Measurements from ENCODE around the gene FAT2.
"Not testable (repeated sequence)": the region's sequence is repeated elsewhere in the genome, so short reads cannot be mapped to it uniquely, and the experiment has no call there.

DNA sequence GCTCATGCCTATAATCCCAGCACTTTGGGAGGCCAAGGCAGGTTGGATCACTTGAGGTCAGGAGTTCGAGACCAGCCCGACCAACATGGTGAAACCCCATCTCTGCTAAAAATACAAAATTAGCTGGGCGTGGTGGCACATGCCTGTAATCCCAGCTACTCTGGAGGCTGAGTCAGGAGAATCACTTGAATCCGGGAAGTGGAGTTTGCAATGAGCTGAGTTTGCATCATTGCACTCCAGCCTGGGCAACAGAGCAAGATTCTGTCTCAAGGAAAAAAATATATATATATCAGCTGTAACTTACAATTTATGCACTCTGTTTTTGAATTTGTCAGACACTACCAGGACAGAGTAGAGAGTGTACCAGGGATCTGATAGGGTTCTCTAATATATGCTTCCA lies 5.8 kb downstream of the FAT2 start:
- not testable (repeated sequence) for TF ChIP-seq OSR1, ZFP3, GLIS3 (CRISPR knock-in tag; IDR thresholded peaks at IDR 0.05)
- TF ChIP-seq, protein P1, sequence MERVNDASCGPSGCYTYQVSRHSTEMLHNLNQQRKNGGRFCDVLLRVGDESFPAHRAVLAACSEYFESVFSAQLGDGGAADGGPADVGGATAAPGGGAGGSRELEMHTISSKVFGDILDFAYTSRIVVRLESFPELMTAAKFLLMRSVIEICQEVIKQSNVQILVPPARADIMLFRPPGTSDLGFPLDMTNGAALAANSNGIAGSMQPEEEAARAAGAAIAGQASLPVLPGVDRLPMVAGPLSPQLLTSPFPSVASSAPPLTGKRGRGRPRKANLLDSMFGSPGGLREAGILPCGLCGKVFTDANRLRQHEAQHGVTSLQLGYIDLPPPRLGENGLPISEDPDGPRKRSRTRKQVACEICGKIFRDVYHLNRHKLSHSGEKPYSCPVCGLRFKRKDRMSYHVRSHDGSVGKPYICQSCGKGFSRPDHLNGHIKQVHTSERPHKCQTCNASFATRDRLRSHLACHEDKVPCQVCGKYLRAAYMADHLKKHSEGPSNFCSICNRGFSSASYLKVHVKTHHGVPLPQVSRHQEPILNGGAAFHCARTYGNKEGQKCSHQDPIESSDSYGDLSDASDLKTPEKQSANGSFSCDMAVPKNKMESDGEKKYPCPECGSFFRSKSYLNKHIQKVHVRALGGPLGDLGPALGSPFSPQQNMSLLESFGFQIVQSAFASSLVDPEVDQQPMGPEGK (CRISPR knock-in tag; IDR thresholded peaks at IDR 0.05; ENCODE audit: borderline replicate concordance): not testable (repeated sequence)

Measured in SK-N-SH treated with all-trans-retinoic acid at 6 μM for 48 hours (cell line).